ENCODE data around the gene DNAH6. TPM values are rescaled to one million over a fixed set of nuclear protein-coding genes. Genes with fewer than 3 reads are reported as not detected.

DNAH6 gene
- total RNA-seq, 6 experiments from 2014 or later, result 0.66 to 2.3 (median 1.3) TPM

DNA sequence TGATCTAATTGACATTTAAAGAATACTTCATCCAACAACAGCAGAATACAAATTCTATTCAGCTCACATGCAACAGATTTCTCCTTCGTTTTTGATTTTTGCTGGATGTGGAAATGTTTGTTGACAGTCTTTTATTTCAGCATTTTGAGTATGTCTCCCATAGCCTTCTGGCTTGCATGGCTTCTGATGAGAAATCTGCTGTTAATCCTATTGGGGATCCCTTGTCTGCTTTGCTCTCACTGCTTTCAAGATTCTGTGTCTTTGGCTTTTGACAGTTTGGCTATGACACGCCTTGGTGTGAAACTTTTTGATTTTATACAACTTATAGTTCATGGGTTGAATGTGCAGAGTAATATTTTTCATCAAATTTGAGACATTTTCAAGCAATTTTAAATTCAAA is 319.9 kb downstream of the DNAH6 start:
- intact Hi-C loops (cut with DNase I), result no loop called here
- WGBS (ENCODE audit: insufficient coverage, low coverage, low lambda C conversion rate, missing lambda C conversion rate), result 62% methylated on average over 2 of the region's 2 CpGs
- H3K9me3 ChIP-seq, result peaks cover 0 to 5% (median 0%) of the 10 kb centered on the region in 4 donors
- H3K27ac ChIP-seq, result no peak overlapping the region
- no peaks in the 10 kb centered on the region for H3K36me3 ChIP-seq
- peaks cover 0 to 7% (median 0%) of the 10 kb centered on the region in 4 donors for H3K4me1 ChIP-seq
- ATAC-seq (no peak), DNase-seq (no peak)
- no peaks in the 10 kb centered on the region for H3K27me3 ChIP-seq
- no peak overlapping the region for H3K4me3 ChIP-seq
- no peak for TF ChIP-seq POLR2A (IDR thresholded peaks at IDR 0.05)
- TF ChIP-seq, protein P1, sequence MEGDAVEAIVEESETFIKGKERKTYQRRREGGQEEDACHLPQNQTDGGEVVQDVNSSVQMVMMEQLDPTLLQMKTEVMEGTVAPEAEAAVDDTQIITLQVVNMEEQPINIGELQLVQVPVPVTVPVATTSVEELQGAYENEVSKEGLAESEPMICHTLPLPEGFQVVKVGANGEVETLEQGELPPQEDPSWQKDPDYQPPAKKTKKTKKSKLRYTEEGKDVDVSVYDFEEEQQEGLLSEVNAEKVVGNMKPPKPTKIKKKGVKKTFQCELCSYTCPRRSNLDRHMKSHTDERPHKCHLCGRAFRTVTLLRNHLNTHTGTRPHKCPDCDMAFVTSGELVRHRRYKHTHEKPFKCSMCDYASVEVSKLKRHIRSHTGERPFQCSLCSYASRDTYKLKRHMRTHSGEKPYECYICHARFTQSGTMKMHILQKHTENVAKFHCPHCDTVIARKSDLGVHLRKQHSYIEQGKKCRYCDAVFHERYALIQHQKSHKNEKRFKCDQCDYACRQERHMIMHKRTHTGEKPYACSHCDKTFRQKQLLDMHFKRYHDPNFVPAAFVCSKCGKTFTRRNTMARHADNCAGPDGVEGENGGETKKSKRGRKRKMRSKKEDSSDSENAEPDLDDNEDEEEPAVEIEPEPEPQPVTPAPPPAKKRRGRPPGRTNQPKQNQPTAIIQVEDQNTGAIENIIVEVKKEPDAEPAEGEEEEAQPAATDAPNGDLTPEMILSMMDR (IDR thresholded peaks at IDR 0.05), result no peak

DNA sequence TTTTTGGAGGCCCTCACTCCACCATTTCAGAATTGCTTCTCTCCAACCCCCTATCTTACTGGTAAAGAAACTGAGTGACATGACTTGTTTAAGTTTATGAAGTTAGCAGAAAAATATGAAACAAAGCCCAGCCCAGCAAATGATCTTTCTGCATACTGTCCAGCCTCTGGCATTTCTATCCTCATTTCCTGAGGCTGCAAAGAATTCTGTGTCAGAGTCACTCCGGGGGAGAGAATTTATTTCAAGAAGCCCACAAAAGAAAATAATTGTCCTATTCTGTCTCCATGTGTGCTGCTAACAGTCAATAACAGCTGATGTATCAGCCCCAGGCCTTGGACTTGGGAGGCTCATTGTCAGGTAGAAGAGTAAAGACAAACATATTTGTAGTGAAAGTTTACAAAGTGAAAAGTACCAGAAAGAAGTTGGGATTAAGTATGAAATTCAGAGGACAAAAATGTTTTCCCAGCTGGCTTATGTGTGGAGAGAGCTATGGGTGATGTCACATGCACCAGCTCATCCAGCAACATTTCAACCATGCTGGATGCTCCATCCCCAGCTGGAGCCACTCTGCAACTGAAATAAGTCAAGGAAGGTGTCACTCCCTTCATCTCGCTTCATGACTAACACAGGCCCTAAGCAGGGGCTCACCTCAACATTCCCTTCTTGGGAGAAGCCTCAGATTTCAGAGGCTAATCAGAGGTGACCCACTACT is 322.3 kb downstream of the DNAH6 start:
- Histone ChIP-seq H3K4me3 (no peak overlapping the region), H3K27me3 (no peaks in the 10 kb centered on the region), H3K27ac (no peak overlapping the region), H3K4me1 (no peaks in the 10 kb centered on the region), H3K9me3 (peaks cover 0 to 5% (median 0%) of the 10 kb centered on the region in 4 donors), H3K36me3 (no peaks in the 10 kb centered on the region)
- 70% methylated on average over 1 of the region's 2 CpGs for WGBS (ENCODE audit: insufficient coverage, low coverage, low lambda C conversion rate, missing lambda C conversion rate)
- no peak for TF ChIP-seq POLR2A (IDR thresholded peaks at IDR 0.05)
- TF ChIP-seq, protein P1 (IDR thresholded peaks at IDR 0.05), result no peak
- ATAC-seq, result no peak
- no peak for DNase-seq
- intact Hi-C loops (cut with DNase I), result no loop called here

DNA sequence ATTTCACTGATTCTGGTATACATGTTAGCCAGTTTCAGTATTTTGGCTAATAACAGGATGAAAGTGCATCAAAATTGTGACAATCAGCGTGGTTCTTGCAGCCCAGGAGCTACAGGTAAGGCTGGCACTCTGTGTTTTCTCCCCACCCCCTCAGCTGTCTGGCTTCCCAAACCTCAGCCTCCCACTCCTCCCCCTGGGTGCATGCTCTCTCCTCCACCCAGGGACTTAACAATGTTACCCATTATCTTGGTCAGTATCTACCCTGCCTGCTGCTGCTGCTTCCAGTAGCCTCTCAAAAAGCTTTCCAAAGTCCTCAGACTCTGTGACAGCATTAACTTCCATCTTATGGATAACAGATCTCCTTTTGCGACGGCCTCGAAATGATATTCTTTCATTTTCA is 323.6 kb downstream of the DNAH6 start:
- H3K4me3 ChIP-seq, result no peak overlapping the region
- DNase-seq (no peak), ATAC-seq (no peak)
- 80% methylated on average over 4 of the region's 4 CpGs for WGBS (ENCODE audit: insufficient coverage, low coverage, low lambda C conversion rate, missing lambda C conversion rate)
- intact Hi-C loops (cut with DNase I), result no loop called here
- no peaks in the 10 kb centered on the region for H3K4me1 ChIP-seq
- H3K27me3 ChIP-seq, result no peaks in the 10 kb centered on the region
- no peak overlapping the region for H3K27ac ChIP-seq
- H3K36me3 ChIP-seq, result no peaks in the 10 kb centered on the region
- H3K9me3 ChIP-seq, result peaks cover 0 to 5% (median 0%) of the 10 kb centered on the region in 4 donors
- TF ChIP-seq, protein P1 (IDR thresholded peaks at IDR 0.05), result no peak
- no peak for TF ChIP-seq POLR2A (IDR thresholded peaks at IDR 0.05)

DNA sequence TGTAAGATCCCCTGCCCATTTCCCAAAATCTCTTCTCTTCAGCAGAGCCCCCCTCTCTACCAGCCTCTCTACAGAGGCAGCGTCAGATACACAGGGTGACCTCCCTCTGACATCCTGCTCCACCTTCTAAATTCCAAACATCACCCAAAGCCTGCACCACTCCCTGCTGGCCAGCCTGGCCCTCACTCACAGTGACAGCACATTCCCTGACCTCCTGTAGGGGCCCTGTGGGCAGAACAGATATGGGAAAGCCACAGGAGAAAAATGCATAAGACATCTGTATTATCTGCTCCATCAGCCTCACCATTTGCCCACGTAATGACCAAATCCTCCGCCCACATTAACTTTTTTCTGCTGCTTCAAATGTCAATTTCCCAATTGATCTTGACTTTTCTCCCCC is 324.0 kb downstream of the DNAH6 start:
- 82% methylated on average over 2 of the region's 3 CpGs for WGBS (ENCODE audit: insufficient coverage, low coverage, low lambda C conversion rate, missing lambda C conversion rate)
- no peaks in the 10 kb centered on the region for H3K36me3 ChIP-seq
- intact Hi-C loops (cut with DNase I), result no loop called here
- H3K4me3 ChIP-seq, result no peak overlapping the region
- DNase-seq, result no peak
- peaks cover 0 to 5% (median 0%) of the 10 kb centered on the region in 4 donors for H3K9me3 ChIP-seq
- H3K4me1 ChIP-seq, result no peaks in the 10 kb centered on the region
- TF ChIP-seq, protein P1 (IDR thresholded peaks at IDR 0.05), result no peak
- no peak for TF ChIP-seq POLR2A (IDR thresholded peaks at IDR 0.05)
- H3K27me3 ChIP-seq, result no peaks in the 10 kb centered on the region
- ATAC-seq, result no peak
- H3K27ac ChIP-seq, result no peak overlapping the region

Data from right lobe of liver (tissue), 6 donors.